A549 (cell line): ENCODE results near the gene CCDC9. TPM values are rescaled to one million over a fixed set of nuclear protein-coding genes. Genes with fewer than 3 reads are reported as not detected.

Experiments
- ATAC-seq, 2 experiments: fragments of 200-7000 bp in 1 of 2; fragments of >200 bp in 1 of 2; cut with Nextera tagmentation in 1 of 2; cut with Tn5 transposase in 1 of 2; 3 replicates each; pipeline versions ENCODE4 v1.8.0 to v1.9.1; 2018 to 2020; ENCODE audit warnings: mild to moderate bottlenecking in 1 of 2, moderate library complexity in 1 of 2
- CTCF ChIA-PET: fragments of 300-600 bp; sonication (Branson Sonifier 250); formaldehyde crosslinking; extraction: SDS; loops from one replicate; lab custom pipeline; 2021; ENCODE audit warnings: antibody characterized with exemption, inconsistent platforms; lab: Yijun Ruan, JAX
- POLR2A ChIA-PET: fragments of 350-600 bp; formaldehyde crosslinking; extraction: SDS; loops from one replicate; lab custom pipeline; 2021; ENCODE audit warnings: antibody characterized with exemption, inconsistent platforms; lab: Yijun Ruan, JAX
- DNase-seq, 2 experiments: peaks; one replicate each; pipeline versions ENCODE4 v3.0.0 to v3.0.0-alpha.2; 2011 to 2016; ENCODE audit warnings: low read depth in 1 of 2, low spot score in 1 of 2
- FAIRE-seq: peaks from 2 replicates; lab custom pipeline; 2011; peaks lifted over from hg19 to GRCh38; lab: Jason Lieb, UNC
- H3K27ac ChIP-seq, 2 experiments: fragments of >200 bp; sonication (Bioruptor Twin); formaldehyde crosslinking; 3 replicates each; pipeline ENCODE4 v1.5.1; 2016 to 2017
- H3K4me1 ChIP-seq: fragments of >200 bp; sonication (Bioruptor Twin); formaldehyde crosslinking; 3 replicates; pipeline ENCODE4 v1.6.1; 2016
- H3K4me2 ChIP-seq: fragments of >200 bp; sonication (Bioruptor Twin); formaldehyde crosslinking; 3 replicates; pipeline ENCODE4 v1.6.1; 2016
- H3K4me3 ChIP-seq: fragments of >200 bp; sonication (Bioruptor Twin); formaldehyde crosslinking; 3 replicates; pipeline ENCODE4 v1.5.1; 2016
- H3K9me3 ChIP-seq: fragments of >200 bp; sonication (Bioruptor Twin); formaldehyde crosslinking; 3 replicates; pipeline ENCODE4 v1.6.1; 2016
- ATOH8 ChIP-seq: fragments of 250-450 bp; sonication (Bioruptor Pico); IDR thresholded peaks from 2 replicates; pipeline ENCODE4 v1.5.0; 2020; ENCODE audit warnings: low read depth, mild to moderate bottlenecking, moderate library complexity
- BHLHE40 ChIP-seq: IDR thresholded peaks from 2 replicates; pipeline ENCODE4 v1.6.1; 2012; ENCODE audit warnings: low read depth, low read length, inconsistent platforms
- CHD4 ChIP-seq: fragments of 200-600 bp; sonication (generic); IDR thresholded peaks from 2 replicates; pipeline ENCODE4 v1.6.1; 2016; ENCODE audit warnings: antibody characterized with exemption, mild to moderate bottlenecking, borderline replicate concordance
- E2F6 ChIP-seq: IDR thresholded peaks from 2 replicates; pipeline ENCODE4 v1.6.1; 2012; ENCODE audit warnings: low read depth, borderline replicate concordance
- EHF ChIP-seq: fragments of 250-450 bp; sonication (Bioruptor Pico); IDR thresholded peaks from 2 replicates; pipeline ENCODE4 v1.5.0; 2020; ENCODE audit warnings: mild to moderate bottlenecking
- EHMT2 ChIP-seq: fragments of 200-600 bp; sonication (generic); IDR thresholded peaks from 2 replicates; pipeline ENCODE4 v1.6.1; 2016; ENCODE audit warnings: antibody characterized with exemption, low read depth, mild to moderate bottlenecking, moderate library complexity
- EP300 ChIP-seq, 2 experiments: fragments of >200 bp; sonication (Bioruptor Twin); formaldehyde crosslinking; IDR thresholded peaks; 2 replicates in 1 of 2; 3 replicates in 1 of 2; pipeline ENCODE4 v1.6.1; 2016 to 2017
- FOSB ChIP-seq: fragments of 250-450 bp; sonication (Bioruptor Pico); IDR thresholded peaks from 2 replicates; pipeline ENCODE4 v1.5.0; 2020; ENCODE audit warnings: mild to moderate bottlenecking, moderate library complexity
- FOXS1 ChIP-seq: fragments of 250-450 bp; sonication (Bioruptor Pico); IDR thresholded peaks from 2 replicates; pipeline ENCODE4 v1.5.0; 2020; ENCODE audit warnings: mild to moderate bottlenecking, moderate library complexity
- GATA3 ChIP-seq: IDR thresholded peaks from 2 replicates; pipeline ENCODE4 v1.6.1; 2012; ENCODE audit warnings: borderline replicate concordance
- HES2 ChIP-seq: fragments of >200 bp; sonication (Bioruptor Twin); formaldehyde crosslinking; IDR thresholded peaks from 2 replicates; pipeline ENCODE4 v1.6.1; 2016
- HOXA7 ChIP-seq: fragments of 250-450 bp; sonication (Bioruptor Pico); IDR thresholded peaks from 2 replicates; pipeline ENCODE4 v1.5.0; 2020; ENCODE audit warnings: mild to moderate bottlenecking, moderate library complexity
- HOXB13 ChIP-seq: fragments of 250-450 bp; sonication (Bioruptor Pico); IDR thresholded peaks from 2 replicates; pipeline ENCODE4 v1.5.0; 2020; ENCODE audit warnings: low read depth, mild to moderate bottlenecking, moderate library complexity
- HOXB5 ChIP-seq: fragments of 250-450 bp; sonication (Bioruptor Pico); IDR thresholded peaks from 2 replicates; pipeline ENCODE4 v1.5.0; 2020; ENCODE audit warnings: mild to moderate bottlenecking, moderate library complexity
- JUN ChIP-seq, 2 experiments: fragments of >200 bp; sonication (Bioruptor Twin); formaldehyde crosslinking; IDR thresholded peaks; 2 replicates in 1 of 2; 3 replicates in 1 of 2; pipeline ENCODE4 v1.6.1; 2016 to 2017
- KDM1A ChIP-seq: fragments of 200-600 bp; sonication (generic); IDR thresholded peaks from 2 replicates; pipeline ENCODE4 v1.6.1; 2016; ENCODE audit warnings: low read depth, mild to moderate bottlenecking
- MAFK ChIP-seq: fragments of 450-650 bp; IDR thresholded peaks from 2 replicates; pipeline ENCODE4 v1.6.1; 2014; ENCODE audit not compliant: partially characterized antibody
- MAZ ChIP-seq: fragments of 150-350 bp; IDR thresholded peaks from 2 replicates; pipeline ENCODE4 v1.6.1; 2014; ENCODE audit warnings: antibody characterized with exemption, low read depth, low read length, borderline replicate concordance
- NPAS2 ChIP-seq: fragments of 250-450 bp; sonication (Bioruptor Pico); IDR thresholded peaks from 2 replicates; pipeline ENCODE4 v1.8.0; 2022; ENCODE audit warnings: mild to moderate bottlenecking, moderate library complexity, borderline replicate concordance
- PBX3 ChIP-seq: IDR thresholded peaks from 2 replicates; pipeline ENCODE4 v1.6.1; 2012
- POLR2AphosphoS2 ChIP-seq: conservative IDR thresholded peaks from 2 replicates; pipeline ENCODE4 v1.6.1; 2012; ENCODE audit warnings: low read length, improper control_type of control experiment, inconsistent platforms
- RAD21 ChIP-seq, 2 experiments: fragments of >200 bp in 1 of 2; sonication (Bioruptor Twin) in 1 of 2; formaldehyde crosslinking in 1 of 2; IDR thresholded peaks in 1 of 2; conservative IDR thresholded peaks in 1 of 2; 2 replicates in 1 of 2; 3 replicates in 1 of 2; pipeline ENCODE4 v1.6.1; 2012 to 2018; ENCODE audit warnings: inconsistent platforms in 1 of 2
- RNF2 ChIP-seq: fragments of 200-600 bp; sonication (generic); IDR thresholded peaks from 2 replicates; pipeline ENCODE4 v1.6.1; 2016; ENCODE audit warnings: low read depth, mild to moderate bottlenecking, antibody characterized with exemption, moderate library complexity, borderline replicate concordance
- TP53 ChIP-seq: fragments of 250-450 bp; sonication (Bioruptor Pico); IDR thresholded peaks from 2 replicates; pipeline ENCODE4 v1.5.0; 2021; ENCODE audit warnings: mild to moderate bottlenecking, moderate library complexity
- ZNF302 ChIP-seq: fragments of 250-450 bp; sonication (Bioruptor Pico); IDR thresholded peaks from 2 replicates; pipeline ENCODE4 v1.9.0; 2021; ENCODE audit warnings: inconsistent platforms, mild to moderate bottlenecking, moderate library complexity
- WGBS: methylation state at CpG from one replicate; pipeline ENCODE4 v1.1.6; 2017; ENCODE audit errors: missing lambda C conversion rate; 5-methylcytosine and 5-hydroxymethylcytosine counted together
- polyA plus RNA-seq, 4 experiments: library from polyadenylated mRNA; depleted of rRNA in 3 of 4; stranded (reverse); fragments of >200 nt; fragmentation: RNase III in 1 of 4; extraction: RNeasy Plus Mini Kit Qiagen cat#74134 plus additional on column Dnase treatment in 1 of 4; gene quantifications; 2 replicates in 3 of 4; 3 replicates in 1 of 4; pipeline ENCODE4 v1.2.3, GENCODE V29; 2011 to 2017

The CCDC9 gene
- polyA plus RNA-seq, 2 of the 4 experiments (the other 2 are of a cell fraction): 9.4 to 24.6 TPM

GRCh38 chr19:47236072-47236675 lies 20.2 kb upstream of the CCDC9 start:
- no peak for FAIRE-seq

GRCh38 chr19:47239152-47239551 lies 17.2 kb upstream of the CCDC9 start:
- ChIA-PET POLR2A (interaction anchor here (1.7 to 2.6 kb wide), 2 partner anchors 13 to 17 kb away, joined by 5 to 19 read pairs; partner anchors contain the start of gene CCDC9), CTCF (interaction anchor here (0.7 to 7.4 kb wide), 4 partner anchors 8 to 28 kb away, joined by 3 to 41 read pairs (median 12); no protein-coding TSS in a partner anchor)
- ATAC-seq: no peak
- Histone ChIP-seq H3K9me3 (no peaks in the 10 kb centered on the region), H3K4me2 (no peak overlapping the region), H3K4me1 (peaks cover 29% of the 10 kb centered on the region), H3K4me3 (no peak overlapping the region), H3K27ac (no peak overlapping the region)
- no peak for DNase-seq
- no peak for TF ChIP-seq RAD21 (conservative IDR thresholded peaks at IDR 0.05 in 1 of 2, IDR thresholded peaks at IDR 0.05 in 1 of 2)
- TF ChIP-seq HOXB13: no peak
- no peak for TF ChIP-seq HOXA7 (CRISPR knock-in tag)
- TF ChIP-seq RNF2: no peak
- no peak for TF ChIP-seq HES2
- no peak for TF ChIP-seq EHMT2
- TF ChIP-seq TP53: no peak
- TF ChIP-seq POLR2AphosphoS2: no peak
- 87% methylated on average over 13 of the region's 16 CpGs for WGBS
- FAIRE-seq: no peak

More at GRCh38 chr19:47236072-47236675, 20.2 kb upstream of the CCDC9 start:
- TF ChIP-seq MAZ (no peak), ZNF302 (CRISPR knock-in tag) (no peak), BHLHE40 (no peak), EP300 (IDR thresholded peaks at IDR 0.05) (no peak), CHD4 (no peak), NPAS2 (no peak), HOXB5 (no peak), KDM1A (no peak), PBX3 (no peak), GATA3 (no peak), FOSB (CRISPR knock-in tag) (no peak), EHF (CRISPR knock-in tag) (no peak), FOXS1 (no peak), RAD21 (conservative IDR thresholded peaks at IDR 0.05 in 1 of 2, IDR thresholded peaks at IDR 0.05 in 1 of 2) (no peak), MAFK (no peak), E2F6 (no peak), ATOH8 (no peak), JUN (IDR thresholded peaks at IDR 0.05) (no peak)
- WGBS: 74% methylated on average over 12 of the region's 12 CpGs
- Histone ChIP-seq H3K4me1 (peaks cover 27% of the 10 kb centered on the region), H3K4me2 (no peak overlapping the region), H3K27ac (no peak overlapping the region), H3K9me3 (no peaks in the 10 kb centered on the region), H3K4me3 (no peak overlapping the region)
- ChIA-PET CTCF (interaction anchor here (0.6 to 7.4 kb wide), 3 partner anchors 9 to 396 kb away, joined by 4 to 144 read pairs (median 41); no protein-coding TSS in a partner anchor), POLR2A (interaction anchor here (4.0 kb wide), 1 partner anchor 10 kb away, joined by 18 read pairs; no protein-coding TSS in a partner anchor)
- DNase-seq (no peak), ATAC-seq (no peak)
